ENCODE measurements around the gene KCNJ10.

KCNJ10 gene

DNA sequence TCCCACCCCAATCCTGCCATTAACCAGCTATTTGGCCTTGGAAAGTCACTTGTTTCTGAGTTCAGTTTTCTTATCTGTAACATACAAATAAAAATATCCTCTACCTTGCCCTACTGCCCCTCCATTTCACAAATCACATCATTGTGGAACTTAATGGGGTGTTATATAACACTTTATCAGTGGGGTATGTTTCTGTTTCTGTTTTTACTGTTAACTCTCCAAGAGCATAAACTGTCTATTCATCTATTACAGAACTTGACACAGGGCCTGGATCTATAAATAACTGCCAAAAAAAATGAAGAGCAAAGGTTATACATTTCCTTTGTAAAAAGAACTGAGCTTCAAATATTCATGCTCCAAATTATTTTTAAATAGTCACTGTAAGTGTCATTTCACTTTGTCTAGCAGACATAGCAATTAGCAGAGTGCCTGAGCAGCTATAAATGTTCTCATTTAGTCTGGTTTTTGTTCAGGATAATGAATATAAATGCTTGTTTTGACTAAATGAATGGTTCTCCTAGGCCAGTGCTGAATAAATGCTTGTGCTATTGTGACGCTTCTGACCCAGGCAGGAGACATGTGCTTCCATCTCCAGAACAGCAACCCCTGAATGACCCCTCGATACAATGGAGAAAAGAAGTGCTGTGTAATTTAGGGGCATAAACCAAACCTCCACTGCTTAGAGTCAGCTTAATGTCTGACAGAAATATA is 45.6 kb downstream of the KCNJ10 start:
- DNase-seq (ENCODE audit: low spot score): no peak

DNA sequence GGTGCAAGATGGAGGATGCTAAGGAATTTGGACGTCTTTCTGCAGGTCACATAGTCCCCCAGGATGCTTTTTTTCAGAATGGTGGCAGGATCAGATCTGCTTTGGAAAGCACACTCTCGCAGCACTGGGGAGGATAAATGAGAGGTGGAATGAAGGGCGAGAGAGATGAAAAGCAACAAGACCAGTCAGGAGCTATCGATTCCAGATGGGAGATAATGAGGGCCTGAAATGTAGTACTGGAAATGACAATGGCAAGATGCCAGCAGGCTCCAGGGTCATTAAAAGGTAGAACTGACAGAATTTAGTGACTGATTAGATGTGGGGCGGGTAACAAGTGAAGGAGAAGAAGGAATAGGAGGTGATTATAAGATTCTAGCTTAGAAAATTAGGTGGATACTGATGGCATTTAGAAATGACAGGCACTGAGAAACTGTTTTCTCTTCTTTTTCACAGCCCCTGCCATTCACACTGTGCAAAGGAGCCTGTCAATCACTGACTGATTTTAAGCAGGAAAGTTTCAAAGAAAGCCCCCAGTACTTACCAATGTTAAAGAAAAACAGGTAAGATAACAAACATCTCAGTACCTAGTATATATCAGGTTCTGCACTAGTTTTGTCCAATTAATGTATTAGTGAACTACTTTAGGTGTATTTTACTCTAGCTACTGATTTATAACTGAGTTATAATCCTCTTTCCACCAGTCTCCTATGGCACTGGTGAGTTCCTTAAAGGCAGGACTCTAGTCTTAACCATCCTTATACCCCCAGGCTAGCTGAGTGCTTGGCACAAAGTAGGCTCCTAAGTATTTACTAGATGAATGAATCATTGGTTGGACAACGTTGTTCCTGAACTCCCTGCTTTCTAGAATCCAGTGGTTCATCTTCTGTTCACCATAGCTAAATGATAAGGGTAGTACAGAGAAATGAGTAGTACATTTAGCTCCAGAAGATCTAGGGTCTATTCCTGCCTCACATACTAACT is 47.3 kb downstream of the KCNJ10 start:
- DNase-seq (ENCODE audit: low spot score): no peak

DNA sequence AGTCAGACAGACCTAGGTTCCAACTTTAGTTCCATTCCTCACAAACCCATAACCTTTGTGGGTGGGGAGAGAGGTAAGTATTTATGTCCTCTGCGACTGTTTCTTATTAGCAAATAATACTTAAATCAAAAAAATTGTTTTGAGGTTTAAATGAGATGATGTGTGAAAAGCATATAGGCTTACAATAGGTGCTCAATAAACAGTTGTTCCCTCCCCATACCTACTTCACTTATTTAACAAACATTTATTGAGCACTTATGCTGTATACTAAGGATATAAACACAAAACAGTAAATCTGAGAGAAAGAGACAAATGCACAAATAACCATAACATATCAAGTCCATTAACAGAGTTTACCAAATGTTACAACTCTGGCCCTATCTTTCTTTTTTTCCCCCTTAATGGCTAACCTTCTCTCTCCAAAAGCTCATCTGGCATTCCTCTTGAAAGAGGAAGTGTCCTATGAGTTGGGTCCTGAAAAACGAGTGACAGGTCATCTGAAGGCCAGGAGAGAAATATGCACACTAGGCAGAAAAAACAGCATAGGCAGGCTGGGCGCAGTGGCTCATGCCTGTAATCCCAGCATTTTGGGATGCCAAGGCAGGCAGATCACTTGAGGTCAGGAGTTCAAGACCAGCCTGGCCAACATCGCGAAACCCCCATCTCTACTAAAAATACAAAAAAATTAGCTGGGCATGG is 48.4 kb downstream of the KCNJ10 start:
- DNase-seq (ENCODE audit: low spot score): no peak

DNA sequence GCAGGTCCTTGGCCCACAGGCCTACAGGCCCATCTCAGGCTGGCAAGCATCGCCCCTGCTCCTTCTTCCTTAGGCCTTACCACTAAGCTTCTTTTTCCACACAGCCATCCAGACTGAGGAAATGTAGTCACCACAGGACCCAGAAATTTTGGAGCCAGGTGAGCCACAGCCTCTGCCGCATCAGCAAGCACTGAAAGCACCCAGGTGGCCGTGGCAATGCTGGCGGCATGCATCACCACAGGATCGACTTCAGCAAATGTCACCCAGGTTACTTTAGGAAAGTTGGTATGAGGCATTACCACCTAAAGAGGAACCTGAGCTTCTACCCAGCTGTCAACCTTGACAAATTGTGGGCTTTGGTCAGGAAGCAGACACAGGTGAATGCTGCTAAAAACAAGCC is 49.8 kb downstream of the KCNJ10 start:
- no peak for DNase-seq (ENCODE audit: low spot score)

DNA sequence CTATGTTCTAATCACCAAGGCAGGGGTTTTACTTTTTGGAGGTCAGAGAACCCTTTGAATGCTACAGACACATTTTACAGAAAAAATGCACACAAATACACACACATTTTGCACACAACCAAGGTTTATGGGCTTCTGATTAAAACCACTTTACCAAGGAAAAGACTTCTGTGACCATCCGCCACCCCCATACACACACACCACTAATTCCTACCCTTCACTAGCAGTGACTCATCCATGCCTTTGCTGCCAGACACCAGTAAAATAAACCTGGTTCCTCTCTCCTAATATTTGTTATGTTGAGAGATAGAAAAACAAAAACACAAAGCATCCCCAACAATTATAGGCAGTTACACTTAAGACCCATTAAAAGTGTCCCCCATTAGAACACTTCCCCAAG is 51.1 kb downstream of the KCNJ10 start:
- DNase-seq (ENCODE audit: low spot score): no peak

DNA sequence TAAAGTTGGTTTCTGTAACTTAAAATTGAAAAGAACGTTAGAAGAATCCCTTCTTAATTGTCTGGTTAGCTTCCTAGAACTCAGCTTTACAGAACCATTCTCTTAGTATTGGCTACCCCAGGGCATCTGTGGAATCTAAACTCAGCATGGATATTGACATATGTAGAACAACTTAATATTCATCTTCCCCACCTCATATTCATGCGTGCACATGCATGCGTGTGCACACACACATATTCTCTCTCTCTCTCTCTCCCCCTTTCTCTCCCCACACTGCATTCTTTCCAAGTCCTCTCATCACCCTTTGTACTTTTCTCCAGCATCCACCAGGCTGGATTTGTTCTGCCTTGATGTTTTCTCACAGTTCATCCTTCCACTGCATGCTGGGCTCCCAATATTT is 51.6 kb downstream of the KCNJ10 start:
- DNase-seq (ENCODE audit: low spot score): no peak

DNA sequence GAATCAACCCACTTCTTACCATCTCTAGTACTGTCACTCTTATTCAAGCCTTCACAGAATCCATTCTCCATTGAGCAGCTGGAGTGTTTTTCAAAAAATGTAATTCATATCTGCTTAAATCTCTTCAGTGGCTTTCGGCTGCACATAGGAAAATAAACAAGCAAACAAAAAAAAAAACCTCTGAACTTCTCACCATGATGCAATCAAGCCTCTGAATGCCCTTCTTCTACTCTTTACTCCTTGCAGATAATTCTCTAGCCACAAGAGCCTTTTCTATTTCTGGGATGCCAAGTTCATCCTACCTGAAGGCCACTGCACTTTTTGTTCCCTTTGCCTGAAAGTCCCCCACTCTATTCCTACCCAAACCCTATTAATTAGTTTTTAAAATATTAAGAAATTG is 52.4 kb downstream of the KCNJ10 start:
- DNase-seq (ENCODE audit: low spot score): no peak

DNA sequence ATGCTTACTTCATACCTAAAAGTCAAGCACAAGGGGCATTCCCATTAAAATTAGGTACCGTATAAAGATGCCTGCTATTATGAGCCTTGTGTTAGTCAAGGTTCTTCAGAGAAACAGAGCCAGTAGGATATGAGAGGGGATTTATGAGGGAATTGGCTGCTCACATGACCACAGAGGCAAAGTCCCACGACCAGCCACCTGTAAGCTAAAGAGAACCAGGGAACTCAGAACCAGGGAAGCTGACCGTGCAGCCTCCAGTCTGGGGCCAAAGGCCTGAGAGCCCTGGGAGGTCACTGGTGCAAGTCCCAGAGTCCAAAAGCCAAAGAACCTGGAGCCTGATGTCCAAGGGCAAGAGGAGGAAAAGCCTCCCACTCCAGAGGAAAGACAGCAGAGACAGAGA is 58.2 kb downstream of the KCNJ10 start:
- DNase-seq (ENCODE audit: low spot score): no peak

DNA sequence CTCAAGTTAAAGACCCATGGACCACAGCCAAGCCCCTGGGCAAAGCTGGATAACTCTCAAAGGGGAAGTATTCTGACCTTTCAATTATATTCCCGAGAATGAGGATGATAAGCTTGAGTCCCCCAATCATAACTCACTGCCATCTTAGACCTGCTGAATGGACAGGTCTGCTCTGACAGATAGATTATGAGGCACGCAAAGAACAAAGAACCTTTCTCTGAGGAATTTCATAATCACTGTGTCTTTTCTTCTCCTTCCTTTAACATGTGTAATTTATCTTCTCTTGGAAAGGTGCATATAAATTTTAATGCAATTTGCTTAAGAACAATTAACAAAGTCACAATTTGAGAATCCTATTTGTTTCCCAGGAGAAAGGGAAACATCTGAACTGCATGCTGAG is 60.2 kb downstream of the KCNJ10 start:
- DNase-seq (ENCODE audit: low spot score): no peak

DNA sequence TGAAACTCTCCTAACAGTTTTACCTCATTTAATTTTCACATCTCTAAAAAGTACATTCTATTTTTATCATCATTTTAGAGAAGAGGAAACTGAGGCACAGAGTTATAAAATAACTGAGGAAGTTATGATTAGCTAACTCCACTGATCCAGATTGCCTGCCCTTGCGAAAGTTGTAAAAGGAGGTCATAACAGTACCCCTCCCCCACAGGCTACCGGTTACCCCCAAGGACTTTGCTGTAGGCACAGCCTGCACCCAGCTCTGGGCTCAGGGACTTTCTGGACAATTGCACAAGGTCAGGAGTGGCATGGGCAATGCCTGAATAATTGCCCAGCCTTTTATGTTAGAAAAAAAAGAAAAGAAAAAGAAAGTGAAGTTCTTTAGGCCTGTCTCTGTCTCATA is 60.9 kb downstream of the KCNJ10 start:
- DNase-seq (ENCODE audit: low spot score): no peak

DNA sequence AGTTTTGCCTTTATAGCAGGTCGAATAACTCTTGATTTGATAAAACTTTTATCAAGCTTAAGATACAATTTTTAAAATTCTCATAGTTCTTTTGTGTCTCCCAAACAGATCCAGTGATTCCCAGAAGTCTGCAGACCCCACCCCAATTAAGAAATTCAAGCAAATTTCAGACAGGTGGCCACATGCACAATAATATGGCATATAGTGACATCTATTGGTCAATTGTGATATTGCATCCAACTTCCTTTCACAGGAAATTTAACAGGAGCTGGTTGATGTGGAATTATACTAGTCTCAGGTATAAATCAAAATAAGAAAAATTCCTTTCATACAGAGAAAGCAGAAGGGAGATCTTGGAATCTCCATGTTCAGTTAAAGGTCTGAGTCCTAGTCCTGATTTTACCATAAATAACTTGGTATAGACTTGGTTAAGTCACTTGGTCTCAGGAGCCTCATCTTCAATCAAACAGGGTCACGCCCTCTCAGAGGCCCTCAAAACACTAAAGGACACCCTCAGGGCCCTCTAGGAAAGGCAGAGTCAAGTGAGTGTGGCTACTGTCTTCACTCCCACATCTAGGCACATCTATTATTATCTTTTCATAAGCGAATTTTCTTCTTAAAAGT is 62.3 kb downstream of the KCNJ10 start:
- DNase-seq (ENCODE audit: low spot score): peak; percentile 38

DNA sequence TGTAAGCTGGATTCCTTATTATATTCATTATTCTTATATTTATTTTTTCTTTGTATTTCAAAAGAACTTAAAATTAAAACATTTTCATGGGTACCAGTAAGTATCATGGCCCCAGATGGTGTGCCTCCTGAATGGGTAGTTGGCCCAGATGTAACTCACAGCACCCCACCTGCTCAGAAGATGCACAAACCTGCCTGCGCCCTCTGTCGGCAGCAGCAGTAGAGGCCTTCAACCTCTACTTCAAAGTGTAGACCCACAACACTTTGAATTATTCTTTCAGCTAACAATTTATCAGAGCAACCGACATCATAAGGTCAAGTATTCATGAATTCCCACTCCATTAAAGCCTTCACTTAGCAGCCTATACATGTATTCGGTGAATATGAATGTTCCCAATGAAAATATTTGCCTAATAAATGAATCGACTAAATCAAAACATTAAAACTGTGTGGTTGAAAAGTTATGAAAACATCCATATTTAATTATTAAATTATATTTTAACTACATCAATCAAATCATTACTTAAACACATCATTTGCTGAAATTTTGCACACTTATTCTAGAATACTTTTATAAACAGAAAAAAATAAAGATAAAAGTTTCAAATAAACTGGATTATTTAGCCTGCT is 63.5 kb downstream of the KCNJ10 start:
- peak; percentile 76 for DNase-seq (ENCODE audit: low spot score)

DNA sequence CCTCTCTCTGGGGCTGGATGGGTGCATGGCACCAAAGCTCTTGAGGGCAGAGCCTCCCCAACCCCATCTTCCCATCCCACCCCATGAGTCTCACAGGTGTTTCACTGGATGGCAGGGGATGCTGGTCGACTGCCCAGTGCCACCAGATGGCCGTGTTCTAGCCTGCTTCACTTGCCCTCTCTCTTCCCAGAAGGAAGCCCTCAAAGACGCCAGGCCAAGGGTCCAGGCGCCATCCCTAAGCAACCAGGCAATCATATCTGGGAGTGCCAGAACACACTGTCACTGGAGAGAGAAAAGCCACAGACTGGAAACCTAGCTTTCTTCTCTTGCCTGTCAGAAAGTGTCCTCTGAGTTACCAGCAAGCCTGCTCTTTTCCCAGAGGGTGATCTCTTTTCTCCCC is 64.9 kb downstream of the KCNJ10 start:
- no peak for DNase-seq (ENCODE audit: low spot score)

DNA sequence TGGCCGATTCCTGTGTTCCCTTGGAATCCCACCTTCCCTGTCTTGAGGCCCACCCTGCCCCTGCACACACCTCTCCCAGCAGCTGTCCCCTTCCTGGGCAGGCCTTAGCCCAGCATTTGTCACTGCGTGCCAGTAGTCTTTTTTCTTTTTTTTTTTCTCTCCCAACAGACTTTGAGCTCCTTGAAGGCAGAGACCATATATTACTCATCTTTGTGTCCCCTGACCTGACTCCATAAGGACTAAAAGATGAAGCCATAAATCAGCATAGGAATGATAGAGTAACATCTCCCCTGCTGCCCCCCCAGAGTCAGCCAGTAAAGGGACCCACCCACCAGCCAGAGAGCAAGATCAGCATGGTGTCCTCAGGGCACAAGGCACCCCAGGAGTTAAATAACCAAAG is 65.5 kb downstream of the KCNJ10 start:
- no peak for DNase-seq (ENCODE audit: low spot score)

DNA sequence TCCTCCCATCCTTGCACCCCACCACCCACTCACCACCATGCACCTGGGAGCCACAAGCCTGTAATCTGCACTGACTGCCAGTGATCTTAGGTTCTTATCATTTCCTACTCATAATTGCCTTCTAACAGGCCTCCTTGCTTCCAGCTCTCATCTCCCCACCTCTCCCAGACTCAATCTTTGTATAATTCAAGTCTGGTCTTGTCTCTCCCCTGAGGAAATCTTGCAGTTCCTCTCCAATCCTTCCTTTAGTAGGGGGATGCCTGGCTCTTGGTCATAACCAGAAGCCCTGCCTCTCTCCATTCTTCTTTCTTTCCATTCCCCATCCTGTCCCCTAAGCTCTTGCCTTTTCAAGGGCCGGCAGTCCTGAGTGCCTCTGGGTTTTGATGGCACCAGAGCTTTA is 66.0 kb downstream of the KCNJ10 start:
- DNase-seq (ENCODE audit: low spot score): no peak

DNA sequence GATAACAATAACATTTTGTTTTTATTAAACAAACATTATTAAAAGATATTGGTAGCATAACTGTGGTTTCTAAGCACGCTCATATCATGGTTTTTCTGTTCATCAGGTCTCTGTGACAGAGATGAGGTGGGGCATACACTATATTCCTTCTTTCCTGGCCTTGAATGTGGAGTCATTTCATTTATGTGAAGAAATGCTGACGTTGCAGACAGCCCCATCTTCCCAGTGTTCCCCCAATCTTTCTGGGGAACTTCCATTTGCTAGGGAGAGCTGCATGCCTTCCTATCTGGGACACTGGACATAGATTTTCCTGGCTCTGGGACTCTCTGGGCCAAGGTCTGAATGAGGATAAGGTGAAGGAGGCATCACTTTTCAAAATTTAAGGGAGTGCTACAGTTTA is 68.5 kb downstream of the KCNJ10 start:
- no peak for DNase-seq (ENCODE audit: low spot score)

DNA sequence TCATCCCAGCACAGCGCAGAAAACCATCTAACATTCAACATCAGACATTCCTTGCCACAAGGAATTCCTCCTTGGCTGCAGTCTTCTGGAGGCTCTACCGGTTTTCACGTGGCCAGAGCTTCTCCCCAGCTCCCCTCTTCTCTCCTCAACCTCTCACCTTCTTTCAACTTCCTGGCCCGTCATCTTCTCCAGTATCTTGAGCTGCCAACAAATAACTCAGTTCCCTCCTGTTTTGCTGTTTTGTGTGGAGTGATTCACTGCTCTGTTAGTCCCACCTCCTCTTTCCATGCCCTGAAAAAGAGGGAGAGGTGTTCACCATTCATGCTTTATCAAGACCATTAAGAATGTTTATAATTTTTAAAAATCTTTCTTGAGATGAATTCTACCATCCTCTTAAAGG is 70.8 kb downstream of the KCNJ10 start:
- no peak for DNase-seq (ENCODE audit: low spot score)

DNA sequence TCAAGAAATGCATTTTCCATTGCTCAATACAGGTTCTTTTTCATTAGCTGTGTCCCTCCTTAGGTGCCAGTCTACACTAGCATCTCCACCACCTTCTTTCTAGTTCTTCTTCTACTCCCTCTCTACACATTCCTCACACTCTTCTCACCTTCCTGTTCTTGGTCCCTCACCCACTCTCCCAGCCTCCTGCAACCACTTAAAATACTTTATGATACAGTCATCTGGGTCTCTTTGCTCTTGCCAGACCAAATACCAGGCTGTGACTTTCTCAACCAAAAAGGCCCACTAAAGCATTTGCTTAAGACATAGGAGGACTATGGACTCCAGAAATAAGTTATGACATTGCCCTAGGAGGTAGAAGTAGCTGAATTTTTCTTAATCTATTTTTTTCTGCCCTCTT is 73.3 kb downstream of the KCNJ10 start:
- DNase-seq (ENCODE audit: low spot score): no peak

DNA sequence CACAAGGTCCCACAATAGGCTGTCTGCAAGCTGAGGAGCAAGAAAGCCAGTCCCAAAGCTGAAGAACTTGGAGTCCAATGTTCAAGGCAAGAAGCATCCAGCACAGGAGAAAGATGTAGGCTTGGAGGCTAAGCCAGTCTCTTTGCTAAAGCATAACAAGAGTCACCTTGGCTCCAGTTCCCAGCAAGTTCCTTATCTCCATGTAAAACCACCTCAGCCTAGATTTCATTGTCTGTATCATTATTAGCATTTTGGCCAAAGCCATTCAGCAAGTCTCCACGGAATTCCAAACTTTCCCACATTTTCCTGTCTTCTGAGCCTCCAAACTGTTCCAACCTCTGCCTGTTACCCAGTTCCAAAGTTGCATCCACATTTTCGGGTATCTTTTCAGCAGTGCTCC is 75.1 kb downstream of the KCNJ10 start:
- no peak for DNase-seq (ENCODE audit: low spot score)

DNA sequence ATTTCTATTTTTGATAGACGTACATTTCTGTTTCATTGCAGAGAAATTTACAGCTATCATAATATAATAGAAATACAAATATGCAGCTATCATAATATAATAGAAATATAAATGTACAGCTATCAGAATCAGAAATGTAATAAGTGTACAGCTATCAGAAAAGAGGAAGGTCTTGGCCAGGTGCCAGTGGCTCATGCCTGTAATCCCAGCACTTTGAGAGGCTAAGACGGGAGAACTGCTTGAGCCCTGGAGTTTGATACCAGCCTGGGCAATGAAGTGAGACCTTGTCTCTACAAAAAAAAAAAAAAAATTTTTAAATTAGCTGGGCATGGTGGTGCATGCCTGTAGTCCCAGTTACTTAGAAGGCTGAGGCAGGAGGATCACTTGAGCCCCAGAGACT is 76.0 kb downstream of the KCNJ10 start:
- no peak for DNase-seq (ENCODE audit: low spot score)

DNA sequence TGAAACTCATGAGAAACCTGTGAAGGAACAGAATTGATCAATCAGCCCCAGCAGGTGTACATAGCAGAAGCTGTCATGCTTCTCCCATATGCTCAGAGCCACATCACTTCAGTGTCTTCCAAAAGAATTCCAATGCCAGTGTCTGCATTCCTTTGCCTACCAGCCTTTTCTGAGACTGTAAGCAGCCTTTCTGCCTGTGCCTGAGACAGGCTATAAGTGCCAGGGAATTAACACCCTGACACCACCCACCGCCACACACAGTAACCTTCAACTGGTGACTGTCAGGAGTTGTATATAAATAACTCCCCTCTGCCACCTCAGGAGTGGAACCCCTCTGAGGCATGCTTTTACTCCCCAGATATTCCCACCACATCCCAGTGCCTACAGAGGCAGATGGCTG is 77.8 kb downstream of the KCNJ10 start:
- DNase-seq (ENCODE audit: low spot score): no peak

DNA sequence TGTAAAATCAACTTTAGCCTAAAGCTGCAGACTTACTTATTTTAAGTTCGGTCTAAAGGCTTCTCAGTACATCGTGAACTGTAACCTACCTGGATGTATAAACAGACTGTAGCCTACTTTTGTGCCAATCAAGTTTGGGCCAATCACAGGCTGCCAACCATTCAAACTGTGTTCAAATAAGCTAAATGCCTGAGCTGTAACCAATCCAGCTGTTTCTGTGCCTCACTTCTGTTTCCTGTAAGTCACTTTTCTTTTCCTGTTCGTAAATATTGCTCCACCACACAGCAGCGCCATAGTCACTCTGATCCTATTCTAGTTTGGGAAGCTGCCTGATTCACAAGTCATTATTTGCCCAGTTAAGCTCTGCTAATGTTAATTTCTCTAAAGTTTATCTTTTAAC is 78.4 kb downstream of the KCNJ10 start:
- no peak for DNase-seq (ENCODE audit: low spot score)

Data from CD4-positive, alpha-beta T cell treated with Interleukin-15 for 4 hours (primary cell).